Gastrocnemius medialis (tissue), 4 donors: ENCODE measurements around the gene LYL1. TPM values are rescaled to one million over a fixed set of nuclear protein-coding genes. Genes with fewer than 3 reads are reported as not detected.

Experiments
- ATAC-seq, 2 donors: fragments of 150-250 bp; one replicate each; pipeline ENCODE4 v1.9.1; 2016
- DNase-seq, 2 donors: peaks; one replicate each; pipeline ENCODE4 v3.0.0-alpha.2; 2019
- H3K27ac ChIP-seq, 4 donors: fragments of 200-600 bp; sonication (generic); 1 replicate in 1 of 4; 2 replicates in 3 of 4; pipeline ENCODE4 v1.5.1; 2016 to 2018; ENCODE audit warnings: mild to moderate bottlenecking in 2 of 4, moderate library complexity in 1 of 4
- H3K27me3 ChIP-seq, 3 donors: fragments of 200-600 bp; sonication (generic) in 2 of 3; 1 replicate in 1 of 3; 2 replicates in 2 of 3; pipeline versions ENCODE4 v1.5.1 to v1.6.0; 2016 to 2019; ENCODE audit warnings: mild to moderate bottlenecking in 1 of 3, moderate library complexity in 1 of 3
- H3K36me3 ChIP-seq, 2 donors: fragments of 200-600 bp; sonication (generic) in 1 of 2; one replicate each; pipeline ENCODE4 v1.5.1; 2017 to 2018
- H3K4me1 ChIP-seq, 2 donors: fragments of 200-600 bp; sonication (generic) in 1 of 2; one replicate each; pipeline ENCODE4 v1.5.1; 2016 to 2017; ENCODE audit warnings: mild to moderate bottlenecking in 2 of 2
- H3K4me3 ChIP-seq, 4 donors: fragments of 200-600 bp; sonication (generic) in 3 of 4; 1 replicate in 1 of 4; 2 replicates in 3 of 4; pipeline ENCODE4 v1.5.1; 2016 to 2019; ENCODE audit warnings: mild to moderate bottlenecking in 2 of 4
- H3K9me3 ChIP-seq, 3 donors: fragments of 200-600 bp; sonication (generic) in 2 of 3; 1 replicate in 1 of 3; 2 replicates in 2 of 3; pipeline ENCODE4 v1.5.1; 2016 to 2019
- CTCF ChIP-seq, 5 experiments: fragments of 450-650 bp in 3 of 5; fragments of 200-600 bp in 2 of 5; sonication (generic) in 2 of 5; IDR thresholded peaks in 4 of 5; conservative IDR thresholded peaks in 1 of 5; 1 replicate in 4 of 5; 2 replicates in 1 of 5; pipeline ENCODE4 v1.5.1; 2016 to 2019; ENCODE audit warnings: antibody characterized with exemption in 5 of 5, mild to moderate bottlenecking in 3 of 5, moderate library complexity in 3 of 5
- POLR2A ChIP-seq, 2 donors: fragments of 450-650 bp; IDR thresholded peaks; one replicate each; pipeline ENCODE4 v1.6.1; 2017; ENCODE audit warnings: antibody characterized with exemption in 2 of 2, mild to moderate bottlenecking in 2 of 2, moderate library complexity in 2 of 2
- in situ Hi-C, 4 donors: fragments of 200-750 bp; cut with MboI; loops; one replicate each; pipeline versions ENCODE4 v1.15.0 to v1.8.0; 2017; ENCODE audit warnings: low sequenced_read_pairs in 4 of 4
- intact Hi-C: fragments of 100-400 bp; cut with DNase I; formaldehyde crosslinking; loops from one replicate; pipeline ENCODE4 v1.15.1; 2023; ENCODE audit warnings: low total_unique reads
- total RNA-seq, 4 donors: library from RNA; depleted of rRNA; stranded (reverse); fragments of >200 nt; gene quantifications; one replicate each; pipeline versions ENCODE4 v1.1.0 to v1.2.3, GENCODE V29; 2016

The LYL1 gene
- total RNA-seq, 4 donors from 2014 or later, result 2.6 to 5.0 (median 3.1) TPM

DNA sequence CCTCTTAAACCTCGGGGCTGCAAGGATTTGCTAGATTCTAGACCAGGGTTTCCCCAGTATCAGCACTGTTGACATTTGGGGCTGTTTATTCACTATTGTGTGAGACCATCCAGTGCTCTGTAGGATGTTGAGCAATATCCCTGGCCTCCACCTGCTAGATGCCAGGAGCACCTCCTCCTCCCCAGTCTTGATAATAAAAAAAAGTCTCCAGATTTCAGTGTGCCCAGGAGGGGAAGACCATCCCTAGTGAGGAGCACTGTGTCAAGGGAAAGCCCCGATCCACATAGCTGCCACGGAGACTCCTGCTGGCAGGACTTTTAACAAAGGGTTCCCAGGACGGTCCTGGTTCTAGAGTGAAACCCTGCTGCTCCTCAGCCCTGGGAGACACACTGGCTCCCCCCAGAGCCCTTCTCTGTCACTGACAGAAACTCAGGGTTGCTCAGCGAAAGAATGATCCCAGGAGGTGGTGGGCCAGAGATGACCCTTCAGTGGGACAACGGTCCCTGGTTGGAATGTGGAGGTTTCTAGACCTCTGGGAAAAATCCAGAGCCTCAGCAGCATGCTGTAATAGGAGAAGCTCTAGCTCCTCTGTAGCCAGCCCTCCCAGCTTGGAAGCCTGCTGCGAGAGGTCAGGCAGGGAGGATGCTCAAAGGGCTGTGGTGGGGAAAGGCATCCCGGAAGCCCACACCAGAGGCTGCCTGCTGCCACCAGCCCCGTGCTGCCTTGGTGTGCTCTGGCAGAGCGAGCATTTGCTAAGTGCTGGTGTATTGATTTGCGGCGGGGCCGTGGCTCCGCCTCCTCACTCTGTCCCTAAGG is 20.3 kb downstream of the LYL1 start:
- DNase-seq, result peak in 1 of 2 donors; percentile 62

GRCh38 chr19:13079542-13079986 is 23.1 kb downstream of the LYL1 start:
- TF ChIP-seq CTCF (IDR thresholded peaks at IDR 0.05 in 4 of 5, conservative IDR thresholded peaks at IDR 0.05 in 1 of 5) (no peak), POLR2A (IDR thresholded peaks at IDR 0.05) (no peak)
- H3K36me3 ChIP-seq, result peaks cover 0 to 22% of the 10 kb centered on the region in 2 donors
- intact Hi-C loops (no loop called here), in situ Hi-C loops (no loop called here)
- H3K4me1 ChIP-seq, result peaks cover 62 to 72% of the 10 kb centered on the region in 2 donors
- peak in 1 of 2 donors; percentile 15 for ATAC-seq
- no peak overlapping the region for H3K4me3 ChIP-seq
- H3K27ac ChIP-seq, result peak overlapping the region; percentile 73 to 100 (median 96)
- no peaks in the 10 kb centered on the region for H3K9me3 ChIP-seq
- no peaks in the 10 kb centered on the region for H3K27me3 ChIP-seq
- peak in 1 of 2 donors; percentile 65 for DNase-seq

More for the DNA sequence above, 20.3 kb downstream of the LYL1 start:
- Histone ChIP-seq H3K27ac (peak overlapping the region; percentile 65 to 100 (median 82)), H3K9me3 (no peaks in the 10 kb centered on the region), H3K4me3 (no peak overlapping the region), H3K27me3 (no peaks in the 10 kb centered on the region), H3K4me1 (peaks cover 38 to 48% of the 10 kb centered on the region in 2 donors), H3K36me3 (peaks cover 0 to 7% of the 10 kb centered on the region in 2 donors)
- intact Hi-C loops (no loop called here), in situ Hi-C loops (no loop called here)
- ATAC-seq, result peak; percentile 67 to 68
- TF ChIP-seq CTCF (IDR thresholded peaks at IDR 0.05 in 4 of 5, conservative IDR thresholded peaks at IDR 0.05 in 1 of 5) (peak; percentile 29 to 55 (median 37)), POLR2A (IDR thresholded peaks at IDR 0.05) (no peak)

GRCh38 chr19:13078897-13079541 is 23.6 kb downstream of the LYL1 start:
- in situ Hi-C loops, result no loop called here
- Histone ChIP-seq H3K9me3 (no peaks in the 10 kb centered on the region), H3K4me3 (no peak overlapping the region), H3K27ac (peak overlapping the region; percentile 73 to 100 (median 96)), H3K36me3 (peaks cover 0 to 24% of the 10 kb centered on the region in 2 donors), H3K4me1 (peaks cover 62 to 72% of the 10 kb centered on the region in 2 donors), H3K27me3 (no peaks in the 10 kb centered on the region)
- TF ChIP-seq POLR2A (IDR thresholded peaks at IDR 0.05), result no peak
- TF ChIP-seq CTCF (IDR thresholded peaks at IDR 0.05 in 4 of 5, conservative IDR thresholded peaks at IDR 0.05 in 1 of 5), result no peak
- DNase-seq (peak; percentile 40 to 73), ATAC-seq (peak; percentile 28 to 55)
- intact Hi-C loops, result no loop called here

GRCh38 chr19:13078381-13078780 is 24.3 kb downstream of the LYL1 start:
- no peak for DNase-seq
- TF ChIP-seq POLR2A (IDR thresholded peaks at IDR 0.05) (no peak), CTCF (IDR thresholded peaks at IDR 0.05 in 4 of 5, conservative IDR thresholded peaks at IDR 0.05 in 1 of 5) (no peak)
- Histone ChIP-seq H3K4me3 (no peak overlapping the region), H3K4me1 (peaks cover 62 to 68% of the 10 kb centered on the region in 2 donors), H3K9me3 (no peaks in the 10 kb centered on the region), H3K27ac (peak overlapping the region; percentile 73 to 100 (median 96)), H3K27me3 (no peaks in the 10 kb centered on the region), H3K36me3 (peaks cover 0 to 27% of the 10 kb centered on the region in 2 donors)
- ATAC-seq, result no peak
- in situ Hi-C loops (no loop called here), intact Hi-C loops (no loop called here)
